HEK293 (cell line): ENCODE measurements around the gene CEP112.

ENCODE experiments used
- CTCF ChIA-PET: fragments of 350-600 bp; formaldehyde crosslinking; extraction: SDS; loops from one replicate; lab custom pipeline; 2021; ENCODE audit warnings: antibody characterized with exemption; lab: Yijun Ruan, JAX
- POLR2A ChIA-PET: fragments of 300-600 bp; formaldehyde crosslinking; extraction: SDS; loops from one replicate; lab custom pipeline; 2020; ENCODE audit warnings: antibody characterized with exemption, inconsistent platforms; lab: Yijun Ruan, JAX
- H3K27ac ChIP-seq: fragments of 200-500 bp; sonication (Bioruptor generic); 2 replicates; pipeline ENCODE4 v1.5.1; 2014; ENCODE audit warnings: low read depth, low read length, control low read depth, inconsistent platforms; ENCODE audit errors: extremely low read depth
- H3K36me3 ChIP-seq, 2 experiments: fragments of 200-500 bp in 1 of 2; sonication (Bioruptor generic) in 1 of 2; 1 replicate in 1 of 2; 2 replicates in 1 of 2; pipeline ENCODE4 v1.5.1; 2014 to 2017; ENCODE audit warnings: inconsistent platforms in 2 of 2, low read length in 2 of 2; ENCODE audit not compliant: control insufficient read depth in 2 of 2, insufficient read depth in 1 of 2
- H3K4me1 ChIP-seq: fragments of 200-500 bp; sonication (Bioruptor generic); 2 replicates; pipeline ENCODE4 v1.5.1; 2014; ENCODE audit warnings: mild to moderate bottlenecking, low read length, inconsistent platforms; ENCODE audit not compliant: control insufficient read depth, insufficient read depth
- H3K4me3 ChIP-seq: 2 replicates; pipeline ENCODE4 v1.5.1; 2011; ENCODE audit warnings: low read depth, mild to moderate bottlenecking, control low read depth, low read length, moderate library complexity
- H3K9me3 ChIP-seq: fragments of 200-500 bp; sonication (Bioruptor generic); 2 replicates; pipeline ENCODE4 v1.5.1; 2014; ENCODE audit warnings: low read depth, low read length, inconsistent platforms; ENCODE audit not compliant: control insufficient read depth, insufficient read depth
- HOXA7 ChIP-seq: sonication (generic); formaldehyde crosslinking; IDR thresholded peaks from 2 replicates; pipeline ENCODE4 v1.8.1; 2022; ENCODE audit warnings: missing genetic modification reagents, borderline replicate concordance
- SCRT1 ChIP-seq: fragments of 450-650 bp; formaldehyde crosslinking; IDR thresholded peaks from 2 replicates; pipeline ENCODE4 v1.5.1; 2016; ENCODE audit warnings: missing biosample characterization, missing genetic modification characterization, borderline replicate concordance
- TRIM28 ChIP-seq: IDR thresholded peaks from 2 replicates; pipeline ENCODE4 v1.6.1; 2011; ENCODE audit warnings: low read length, control low read depth, borderline replicate concordance
- ZBTB48 ChIP-seq: fragments of 450-650 bp; formaldehyde crosslinking; IDR thresholded peaks from 2 replicates; pipeline ENCODE4 v1.5.1; 2016; ENCODE audit warnings: missing biosample characterization, missing genetic modification characterization
- ZNF155 ChIP-seq: fragments of 450-650 bp; formaldehyde crosslinking; IDR thresholded peaks from 2 replicates; pipeline ENCODE4 v1.5.1; 2016; ENCODE audit warnings: missing biosample characterization, missing genetic modification characterization
- ZNF26 ChIP-seq: fragments of 450-650 bp; formaldehyde crosslinking; IDR thresholded peaks from 2 replicates; pipeline ENCODE4 v1.5.1; 2016; ENCODE audit warnings: missing biosample characterization, missing genetic modification characterization
- ZNF366 ChIP-seq: fragments of 450-650 bp; formaldehyde crosslinking; conservative IDR thresholded peaks from 2 replicates; pipeline ENCODE4 v1.5.1; 2016; ENCODE audit warnings: missing biosample characterization, missing genetic modification characterization
- ZNF48 ChIP-seq: fragments of 450-650 bp; formaldehyde crosslinking; IDR thresholded peaks from 2 replicates; pipeline ENCODE4 v1.5.1; 2016; ENCODE audit warnings: missing biosample characterization, missing genetic modification characterization
- ZNF555 ChIP-seq: fragments of 450-650 bp; formaldehyde crosslinking; conservative IDR thresholded peaks from 2 replicates; pipeline ENCODE4 v1.5.1; 2017; ENCODE audit warnings: missing biosample characterization, mild to moderate bottlenecking, missing genetic modification characterization, inconsistent platforms
- ZNF558 ChIP-seq: fragments of 450-650 bp; formaldehyde crosslinking; IDR thresholded peaks from 2 replicates; pipeline ENCODE4 v1.5.1; 2016; ENCODE audit warnings: missing biosample characterization, missing genetic modification characterization
- ZNF701 ChIP-seq: fragments of 450-650 bp; formaldehyde crosslinking; IDR thresholded peaks from 2 replicates; pipeline ENCODE4 v1.5.1; 2016; ENCODE audit warnings: missing biosample characterization, missing genetic modification characterization
- ZNF776 ChIP-seq: fragments of 450-650 bp; formaldehyde crosslinking; IDR thresholded peaks from 2 replicates; pipeline ENCODE4 v1.5.0; 2017; ENCODE audit warnings: missing biosample characterization, missing genetic modification characterization, borderline replicate concordance
- ZSCAN5A ChIP-seq: fragments of 450-650 bp; formaldehyde crosslinking; IDR thresholded peaks from 2 replicates; pipeline ENCODE4 v1.5.1; 2016; ENCODE audit warnings: missing biosample characterization, missing genetic modification characterization
- TF ChIP-seq, protein P1 (sequence below): fragments of 450-650 bp; formaldehyde crosslinking; IDR thresholded peaks from 2 replicates; pipeline ENCODE4 v1.5.1; 2016; ENCODE audit warnings: missing biosample characterization, missing genetic modification characterization, borderline replicate concordance
- TF ChIP-seq, protein P2 (sequence below): fragments of 450-650 bp; formaldehyde crosslinking; IDR thresholded peaks from 2 replicates; pipeline ENCODE4 v1.5.1; 2016; ENCODE audit warnings: missing biosample characterization, missing genetic modification characterization
- TF ChIP-seq, protein P3 (sequence below): fragments of 450-650 bp; formaldehyde crosslinking; IDR thresholded peaks from 2 replicates; pipeline ENCODE4 v1.5.1; 2016; ENCODE audit warnings: missing biosample characterization, missing genetic modification characterization, low read depth
- TF ChIP-seq, protein P4 (sequence below): fragments of 450-650 bp; formaldehyde crosslinking; IDR thresholded peaks from 2 replicates; pipeline ENCODE4 v1.5.1; 2017; ENCODE audit warnings: missing biosample characterization, missing genetic modification characterization
- TF ChIP-seq, protein P5 (sequence below): sonication (generic); formaldehyde crosslinking; IDR thresholded peaks from 2 replicates; pipeline ENCODE4 v1.8.1; 2022; ENCODE audit warnings: mild to moderate bottlenecking, moderate library complexity, missing genetic modification reagents

Gene CEP112

DNA sequence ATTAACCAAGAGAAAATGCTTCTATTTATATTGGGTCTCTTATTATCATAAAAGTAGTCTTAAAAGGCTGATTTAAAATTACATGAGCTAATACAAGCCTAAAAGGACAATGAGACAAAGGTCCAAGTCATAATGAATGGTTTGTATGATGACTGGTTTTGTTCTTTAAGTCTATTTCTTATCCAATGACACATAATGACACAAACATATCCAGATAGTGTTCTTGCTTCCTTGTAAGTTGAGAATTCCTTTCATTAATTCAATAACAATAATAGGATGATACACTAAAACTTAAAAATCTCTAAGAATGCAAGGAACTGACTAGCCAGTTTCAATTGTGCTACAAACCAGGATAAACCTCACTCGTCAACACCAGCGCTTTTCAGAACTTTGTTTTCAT lies 244.1 kb downstream of the CEP112 start (continued):
- TF ChIP-seq, protein P1, sequence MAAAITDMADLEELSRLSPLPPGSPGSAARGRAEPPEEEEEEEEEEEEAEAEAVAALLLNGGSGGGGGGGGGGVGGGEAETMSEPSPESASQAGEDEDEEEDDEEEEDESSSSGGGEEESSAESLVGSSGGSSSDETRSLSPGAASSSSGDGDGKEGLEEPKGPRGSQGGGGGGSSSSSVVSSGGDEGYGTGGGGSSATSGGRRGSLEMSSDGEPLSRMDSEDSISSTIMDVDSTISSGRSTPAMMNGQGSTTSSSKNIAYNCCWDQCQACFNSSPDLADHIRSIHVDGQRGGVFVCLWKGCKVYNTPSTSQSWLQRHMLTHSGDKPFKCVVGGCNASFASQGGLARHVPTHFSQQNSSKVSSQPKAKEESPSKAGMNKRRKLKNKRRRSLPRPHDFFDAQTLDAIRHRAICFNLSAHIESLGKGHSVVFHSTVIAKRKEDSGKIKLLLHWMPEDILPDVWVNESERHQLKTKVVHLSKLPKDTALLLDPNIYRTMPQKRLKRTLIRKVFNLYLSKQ (tag by site-specific recombination): no peak
- no peak for TF ChIP-seq ZNF48 (tag by site-specific recombination)
- no peak for TF ChIP-seq ZNF26 (tag by site-specific recombination)
- TF ChIP-seq, all 188 proteins: peak for 0

DNA sequence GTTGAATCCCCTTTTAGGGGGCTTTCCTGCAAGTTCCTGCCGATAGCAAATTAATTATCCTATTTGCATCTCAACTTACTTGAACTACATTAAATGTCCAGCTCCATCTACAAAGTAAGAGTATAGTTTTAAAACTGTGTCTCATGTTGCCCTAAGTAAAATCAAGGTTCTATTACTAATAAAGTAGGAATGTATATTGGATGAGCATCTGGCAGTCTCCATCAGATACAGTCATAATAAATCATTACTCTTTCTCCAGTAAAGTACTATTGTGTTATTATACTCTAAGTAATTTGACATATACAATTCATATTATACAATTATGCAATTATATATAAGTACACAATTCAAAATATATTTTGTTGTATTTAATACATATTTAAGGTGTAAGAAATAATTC lies 249.3 kb downstream of the CEP112 start:
- no peaks in the 10 kb centered on the region for H3K36me3 ChIP-seq
- H3K4me3 ChIP-seq: no peak overlapping the region
- ChIA-PET CTCF (interaction anchor here (1.4 kb wide), 1 partner anchor 224 kb away, joined by 3 read pairs; no protein-coding TSS in a partner anchor), POLR2A (no interaction called here)
- H3K4me1 ChIP-seq: no peaks in the 10 kb centered on the region
- TF ChIP-seq ZSCAN5A: no peak
- no peak for TF ChIP-seq TRIM28
- no peak for TF ChIP-seq SCRT1 (tag by site-specific recombination)
- TF ChIP-seq, protein P2, sequence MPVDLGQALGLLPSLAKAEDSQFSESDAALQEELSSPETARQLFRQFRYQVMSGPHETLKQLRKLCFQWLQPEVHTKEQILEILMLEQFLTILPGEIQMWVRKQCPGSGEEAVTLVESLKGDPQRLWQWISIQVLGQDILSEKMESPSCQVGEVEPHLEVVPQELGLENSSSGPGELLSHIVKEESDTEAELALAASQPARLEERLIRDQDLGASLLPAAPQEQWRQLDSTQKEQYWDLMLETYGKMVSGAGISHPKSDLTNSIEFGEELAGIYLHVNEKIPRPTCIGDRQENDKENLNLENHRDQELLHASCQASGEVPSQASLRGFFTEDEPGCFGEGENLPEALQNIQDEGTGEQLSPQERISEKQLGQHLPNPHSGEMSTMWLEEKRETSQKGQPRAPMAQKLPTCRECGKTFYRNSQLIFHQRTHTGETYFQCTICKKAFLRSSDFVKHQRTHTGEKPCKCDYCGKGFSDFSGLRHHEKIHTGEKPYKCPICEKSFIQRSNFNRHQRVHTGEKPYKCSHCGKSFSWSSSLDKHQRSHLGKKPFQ (tag by site-specific recombination): no peak
- no peak overlapping the region for H3K27ac ChIP-seq
- H3K9me3 ChIP-seq: no peaks in the 10 kb centered on the region

- POLR2A ChIA-PET: no interaction called here
- Histone ChIP-seq H3K36me3 (no peaks in the 10 kb centered on the region), H3K9me3 (no peaks in the 10 kb centered on the region), H3K4me3 (no peak overlapping the region), H3K27ac (no peak overlapping the region), H3K4me1 (no peaks in the 10 kb centered on the region)
- no peak for TF ChIP-seq ZNF701 (tag by site-specific recombination)
- TF ChIP-seq ZNF155: no peak
- TF ChIP-seq, protein P3, sequence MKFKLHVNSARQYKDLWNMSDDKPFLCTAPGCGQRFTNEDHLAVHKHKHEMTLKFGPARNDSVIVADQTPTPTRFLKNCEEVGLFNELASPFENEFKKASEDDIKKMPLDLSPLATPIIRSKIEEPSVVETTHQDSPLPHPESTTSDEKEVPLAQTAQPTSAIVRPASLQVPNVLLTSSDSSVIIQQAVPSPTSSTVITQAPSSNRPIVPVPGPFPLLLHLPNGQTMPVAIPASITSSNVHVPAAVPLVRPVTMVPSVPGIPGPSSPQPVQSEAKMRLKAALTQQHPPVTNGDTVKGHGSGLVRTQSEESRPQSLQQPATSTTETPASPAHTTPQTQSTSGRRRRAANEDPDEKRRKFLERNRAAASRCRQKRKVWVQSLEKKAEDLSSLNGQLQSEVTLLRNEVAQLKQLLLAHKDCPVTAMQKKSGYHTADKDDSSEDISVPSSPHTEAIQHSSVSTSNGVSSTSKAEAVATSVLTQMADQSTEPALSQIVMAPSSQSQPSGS: no peak
- no peak for TF ChIP-seq HOXA7
- TF ChIP-seq ZNF366 (tag by site-specific recombination): no peak
- no peak for TF ChIP-seq ZNF776 (tag by site-specific recombination)
- TF ChIP-seq, protein P4, sequence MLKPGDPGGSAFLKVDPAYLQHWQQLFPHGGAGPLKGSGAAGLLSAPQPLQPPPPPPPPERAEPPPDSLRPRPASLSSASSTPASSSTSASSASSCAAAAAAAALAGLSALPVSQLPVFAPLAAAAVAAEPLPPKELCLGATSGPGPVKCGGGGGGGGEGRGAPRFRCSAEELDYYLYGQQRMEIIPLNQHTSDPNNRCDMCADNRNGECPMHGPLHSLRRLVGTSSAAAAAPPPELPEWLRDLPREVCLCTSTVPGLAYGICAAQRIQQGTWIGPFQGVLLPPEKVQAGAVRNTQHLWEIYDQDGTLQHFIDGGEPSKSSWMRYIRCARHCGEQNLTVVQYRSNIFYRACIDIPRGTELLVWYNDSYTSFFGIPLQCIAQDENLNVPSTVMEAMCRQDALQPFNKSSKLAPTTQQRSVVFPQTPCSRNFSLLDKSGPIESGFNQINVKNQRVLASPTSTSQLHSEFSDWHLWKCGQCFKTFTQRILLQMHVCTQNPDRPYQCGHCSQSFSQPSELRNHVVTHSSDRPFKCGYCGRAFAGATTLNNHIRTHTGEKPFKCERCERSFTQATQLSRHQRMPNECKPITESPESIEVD: no peak
- TF ChIP-seq ZNF558 (tag by site-specific recombination): no peak
- no peak for TF ChIP-seq ZBTB48
- TF ChIP-seq, protein P5, sequence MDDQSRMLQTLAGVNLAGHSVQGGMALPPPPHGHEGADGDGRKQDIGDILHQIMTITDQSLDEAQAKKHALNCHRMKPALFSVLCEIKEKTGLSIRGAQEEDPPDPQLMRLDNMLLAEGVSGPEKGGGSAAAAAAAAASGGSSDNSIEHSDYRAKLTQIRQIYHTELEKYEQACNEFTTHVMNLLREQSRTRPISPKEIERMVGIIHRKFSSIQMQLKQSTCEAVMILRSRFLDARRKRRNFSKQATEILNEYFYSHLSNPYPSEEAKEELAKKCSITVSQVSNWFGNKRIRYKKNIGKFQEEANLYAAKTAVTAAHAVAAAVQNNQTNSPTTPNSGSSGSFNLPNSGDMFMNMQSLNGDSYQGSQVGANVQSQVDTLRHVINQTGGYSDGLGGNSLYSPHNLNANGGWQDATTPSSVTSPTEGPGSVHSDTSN: no peak
- no peak for TF ChIP-seq ZNF555 (tag by site-specific recombination)
- CTCF ChIA-PET: no interaction called here
Observed at GRCh38 chr17:65941356-65941899, 250.5 kb downstream of the CEP112 start.
